Subcutaneous adipose tissue (tissue), 4 donors: ENCODE measurements around the gene PSMB7. TPM values are rescaled to one million over a fixed set of nuclear protein-coding genes. Genes with fewer than 3 reads are reported as not detected.

Experiments
- CTCF ChIP-seq: fragments of 450-650 bp; IDR thresholded peaks from one replicate; pipeline ENCODE4 v1.5.1; 2016; ENCODE audit warnings: low read depth, mild to moderate bottlenecking, control low read depth, antibody characterized with exemption, moderate library complexity
- total RNA-seq, 4 donors: library from RNA; depleted of rRNA; stranded (reverse); fragments of >200 nt; gene quantifications; one replicate each; pipeline ENCODE4 v1.1.0, GENCODE V29; 2016

PSMB7 gene
- total RNA-seq, 4 donors from 2014 or later = 124 to 152 (median 139) TPM

- no peak for TF ChIP-seq CTCF
Observed at GRCh38 chr9:124340219-124341069, 74.8 kb downstream of the PSMB7 start.

- no peak for TF ChIP-seq CTCF
Observed at GRCh38 chr9:124339603-124340146, 75.6 kb downstream of the PSMB7 start.

- no peak for TF ChIP-seq CTCF
Observed at GRCh38 chr9:124337562-124337961, 77.7 kb downstream of the PSMB7 start.

- TF ChIP-seq CTCF = no peak
Observed at GRCh38 chr9:124335320-124335707, 79.9 kb downstream of the PSMB7 start.

GRCh38 chr9:124334568-124335319 lies 80.5 kb downstream of the PSMB7 start:
- TF ChIP-seq CTCF = no peak

- TF ChIP-seq CTCF = no peak
Observed at GRCh38 chr9:124333203-124333579, 82.1 kb downstream of the PSMB7 start.
